HL-60 (cell line): ENCODE data around the gene KLK13.

Experiments
- POLR2AphosphoS5 ChIP-seq: IDR thresholded peaks from 2 replicates; pipeline ENCODE4 v1.6.1; 2012; ENCODE audit warnings: low read depth
- TF ChIP-seq, protein P1 (sequence below): IDR thresholded peaks from one replicate; pipeline ENCODE4 v1.5.1; 2011; ENCODE audit warnings: low read length, control low read depth, inconsistent platforms; ENCODE audit not compliant: insufficient read depth

DNA sequence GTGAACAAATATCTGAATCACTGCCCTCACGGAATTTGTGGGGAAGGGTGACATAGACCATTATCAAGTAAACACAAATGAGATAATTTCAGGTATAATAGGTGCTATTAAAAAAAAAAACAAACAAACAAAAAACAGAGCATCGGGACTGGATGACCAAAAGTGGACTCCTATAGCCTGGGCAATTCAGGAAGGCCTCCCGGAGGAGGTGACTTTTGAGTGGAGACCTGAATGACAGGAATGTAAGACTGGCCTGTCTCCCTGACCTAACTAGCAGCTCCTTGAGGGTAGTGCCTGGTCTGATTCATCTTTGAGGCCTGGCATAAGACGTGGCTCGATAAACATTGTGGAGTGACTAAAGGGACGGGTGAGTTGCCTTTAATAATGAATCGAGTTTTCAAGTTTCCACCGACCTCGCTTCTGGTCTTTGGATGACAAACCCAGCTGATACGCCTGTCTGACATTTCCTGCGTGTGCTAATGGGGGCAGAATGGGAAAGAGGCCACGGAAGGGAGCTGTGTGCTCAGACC lies 52.2 kb downstream of the KLK13 start:
- TF ChIP-seq, protein P1, sequence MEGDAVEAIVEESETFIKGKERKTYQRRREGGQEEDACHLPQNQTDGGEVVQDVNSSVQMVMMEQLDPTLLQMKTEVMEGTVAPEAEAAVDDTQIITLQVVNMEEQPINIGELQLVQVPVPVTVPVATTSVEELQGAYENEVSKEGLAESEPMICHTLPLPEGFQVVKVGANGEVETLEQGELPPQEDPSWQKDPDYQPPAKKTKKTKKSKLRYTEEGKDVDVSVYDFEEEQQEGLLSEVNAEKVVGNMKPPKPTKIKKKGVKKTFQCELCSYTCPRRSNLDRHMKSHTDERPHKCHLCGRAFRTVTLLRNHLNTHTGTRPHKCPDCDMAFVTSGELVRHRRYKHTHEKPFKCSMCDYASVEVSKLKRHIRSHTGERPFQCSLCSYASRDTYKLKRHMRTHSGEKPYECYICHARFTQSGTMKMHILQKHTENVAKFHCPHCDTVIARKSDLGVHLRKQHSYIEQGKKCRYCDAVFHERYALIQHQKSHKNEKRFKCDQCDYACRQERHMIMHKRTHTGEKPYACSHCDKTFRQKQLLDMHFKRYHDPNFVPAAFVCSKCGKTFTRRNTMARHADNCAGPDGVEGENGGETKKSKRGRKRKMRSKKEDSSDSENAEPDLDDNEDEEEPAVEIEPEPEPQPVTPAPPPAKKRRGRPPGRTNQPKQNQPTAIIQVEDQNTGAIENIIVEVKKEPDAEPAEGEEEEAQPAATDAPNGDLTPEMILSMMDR = no peak
- no peak for TF ChIP-seq POLR2AphosphoS5
